Ectodermal cell (in vitro differentiated cells): ENCODE data around the gene IL1F10.

Experiments used
- H3K27ac ChIP-seq: 2 replicates; pipeline ENCODE4 v1.7.0; 2013; ENCODE audit warnings: mild to moderate bottlenecking, low read depth, low read length; ENCODE audit not compliant: insufficient read depth, poor library complexity, severe bottlenecking
- H3K27me3 ChIP-seq: 2 replicates; pipeline ENCODE4 v1.7.0; 2013; ENCODE audit warnings: mild to moderate bottlenecking, low read length; ENCODE audit not compliant: insufficient read depth, control insufficient read depth, poor library complexity, severe bottlenecking
- H3K36me3 ChIP-seq: one replicate; pipeline ENCODE4 v1.7.0; 2013; ENCODE audit warnings: low read length; ENCODE audit not compliant: control insufficient read depth, insufficient read depth
- H3K4me1 ChIP-seq: one replicate; pipeline ENCODE4 v1.7.0; 2013; ENCODE audit warnings: low read length; ENCODE audit not compliant: control insufficient read depth, insufficient read depth
- H3K4me3 ChIP-seq: 2 replicates; pipeline ENCODE4 v1.7.0; 2013; ENCODE audit warnings: low read depth, low read length, control low read depth; ENCODE audit not compliant: insufficient read depth
- H3K9me3 ChIP-seq: 2 replicates; pipeline ENCODE4 v1.7.0; 2013; ENCODE audit warnings: mild to moderate bottlenecking, low read length, moderate library complexity; ENCODE audit not compliant: control insufficient read depth
- WGBS, 2 experiments: methylation state at CpG; one replicate each; pipeline ENCODE4 v1.1.7; 2013; ENCODE audit warnings: missing lambda C conversion rate in 2 of 2; 5-methylcytosine and 5-hydroxymethylcytosine counted together

The IL1F10 gene

GRCh38 chr2:113039158-113039557 lies 28.6 kb upstream of the IL1F10 start:
- no peaks in the 10 kb centered on the region for H3K4me1 ChIP-seq
- H3K36me3 ChIP-seq, result no peaks in the 10 kb centered on the region
- no peak overlapping the region for H3K27ac ChIP-seq
- 96 to 100% methylated on average over 1 to 2 of the region's 2 CpGs for WGBS, 2 experiments
- no peaks in the 10 kb centered on the region for H3K27me3 ChIP-seq
- no peak overlapping the region for H3K4me3 ChIP-seq
- H3K9me3 ChIP-seq, result no peaks in the 10 kb centered on the region

GRCh38 chr2:113039719-113040118 lies 28.1 kb upstream of the IL1F10 start:
- Histone ChIP-seq H3K27ac (no peak overlapping the region), H3K36me3 (no peaks in the 10 kb centered on the region), H3K27me3 (no peaks in the 10 kb centered on the region), H3K4me1 (no peaks in the 10 kb centered on the region), H3K4me3 (no peak overlapping the region), H3K9me3 (no peaks in the 10 kb centered on the region)
- 65 to 69% methylated on average over 5 of the region's 5 CpGs for WGBS, 2 experiments

- 65 to 72% methylated on average over 5 of the region's 5 CpGs for WGBS, 2 experiments
- H3K4me1 ChIP-seq, result no peaks in the 10 kb centered on the region
- no peaks in the 10 kb centered on the region for H3K36me3 ChIP-seq
- no peaks in the 10 kb centered on the region for H3K9me3 ChIP-seq
- no peak overlapping the region for H3K4me3 ChIP-seq
- H3K27ac ChIP-seq, result no peak overlapping the region
- no peaks in the 10 kb centered on the region for H3K27me3 ChIP-seq
These were observed 25.9 kb upstream of the IL1F10 start for GRCh38 chr2:113041871-113042270.

GRCh38 chr2:113046465-113046864 lies 21.3 kb upstream of the IL1F10 start:
- WGBS, 2 experiments, result 89 to 96% methylated on average over 3 to 5 of the region's 5 CpGs
- Histone ChIP-seq H3K27me3 (no peaks in the 10 kb centered on the region), H3K27ac (no peak overlapping the region), H3K9me3 (no peaks in the 10 kb centered on the region), H3K4me3 (no peak overlapping the region), H3K4me1 (no peaks in the 10 kb centered on the region), H3K36me3 (no peaks in the 10 kb centered on the region)

DNA sequence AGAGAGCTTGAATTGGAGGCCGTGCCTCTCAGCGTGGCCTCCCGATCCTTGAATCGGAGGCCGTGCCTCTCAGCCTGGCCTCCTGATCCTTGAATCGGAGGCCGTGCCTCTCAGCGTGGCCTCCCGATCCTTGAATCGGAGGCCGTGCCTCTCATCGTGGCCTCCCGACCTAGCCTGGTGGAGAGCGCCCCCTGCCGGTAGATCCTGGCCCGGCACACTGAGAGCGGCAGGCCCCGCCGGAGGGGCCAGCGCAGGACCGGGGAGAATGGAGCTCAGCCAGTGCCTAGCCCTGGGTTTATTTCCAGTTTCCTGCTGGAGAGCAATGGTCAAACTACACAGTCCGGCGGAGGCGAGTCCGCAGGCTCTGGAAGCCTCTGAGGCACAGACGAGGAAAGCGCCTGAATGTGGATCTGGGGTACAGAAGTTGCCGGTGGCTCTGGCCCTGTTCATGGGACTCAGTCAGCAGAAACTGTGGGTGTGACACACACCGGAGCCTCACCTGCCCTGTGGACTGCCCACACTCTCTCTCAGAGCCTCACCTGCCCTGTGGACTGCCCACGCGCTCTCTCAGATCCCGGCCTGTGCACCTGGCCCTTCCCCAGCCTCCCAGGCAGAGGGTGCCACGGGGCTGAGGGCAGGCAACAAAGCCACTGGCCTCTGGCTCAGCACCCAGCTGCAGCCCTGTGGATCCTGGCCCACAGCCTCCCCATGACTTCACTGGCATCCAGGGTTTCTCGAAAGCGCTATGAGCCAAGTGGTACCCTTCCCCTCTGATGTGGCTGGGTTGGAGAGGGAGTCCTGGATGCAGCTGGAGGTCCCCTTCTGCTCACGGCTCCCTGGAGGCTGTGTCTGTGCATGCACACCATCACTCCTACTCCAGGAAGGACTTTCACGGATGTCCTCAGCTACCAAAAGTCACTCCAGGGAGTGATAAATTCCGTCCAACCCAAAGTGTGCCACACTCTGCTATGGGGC lies 16.6 kb upstream of the IL1F10 start:
- H3K27me3 ChIP-seq, result no peaks in the 10 kb centered on the region
- H3K4me3 ChIP-seq, result no peak overlapping the region
- no peaks in the 10 kb centered on the region for H3K36me3 ChIP-seq
- WGBS, 2 experiments, result 90 to 91% methylated on average over 38 of the region's 38 CpGs
- H3K4me1 ChIP-seq, result no peaks in the 10 kb centered on the region
- no peak overlapping the region for H3K27ac ChIP-seq
- peaks cover 3% of the 10 kb centered on the region for H3K9me3 ChIP-seq

GRCh38 chr2:113052396-113052917 lies 15.3 kb upstream of the IL1F10 start, which contains the start of gene IL36B:
Gene IL36B, minus strand, starts transcription at chr2:113052867.
- WGBS, 2 experiments, result 77 to 88% methylated on average over 6 of the region's 6 CpGs
- Histone ChIP-seq H3K4me3 (no peak within 1 kb of the TSS), H3K4me1 (no peaks in the 10 kb centered on the region), H3K9me3 (peaks cover 3% of the 10 kb centered on the region), H3K27ac (no peak within 1 kb of the TSS), H3K36me3 (no peaks in the 10 kb centered on the region), H3K27me3 (no peaks in the 10 kb centered on the region)

GRCh38 chr2:113053666-113054065 lies 14.1 kb upstream of the IL1F10 start:
- 88 to 89% methylated on average over 3 of the region's 3 CpGs for WGBS, 2 experiments
- Histone ChIP-seq H3K4me1 (no peaks in the 10 kb centered on the region), H3K36me3 (no peaks in the 10 kb centered on the region), H3K9me3 (peaks cover 3% of the 10 kb centered on the region), H3K4me3 (no peak overlapping the region), H3K27ac (no peak overlapping the region), H3K27me3 (no peaks in the 10 kb centered on the region)

GRCh38 chr2:113054066-113054465 lies 13.7 kb upstream of the IL1F10 start:
- peaks cover 3% of the 10 kb centered on the region for H3K9me3 ChIP-seq
- no peaks in the 10 kb centered on the region for H3K4me1 ChIP-seq
- H3K27ac ChIP-seq, result no peak overlapping the region
- no peaks in the 10 kb centered on the region for H3K27me3 ChIP-seq
- H3K36me3 ChIP-seq, result no peaks in the 10 kb centered on the region
- H3K4me3 ChIP-seq, result no peak overlapping the region

DNA sequence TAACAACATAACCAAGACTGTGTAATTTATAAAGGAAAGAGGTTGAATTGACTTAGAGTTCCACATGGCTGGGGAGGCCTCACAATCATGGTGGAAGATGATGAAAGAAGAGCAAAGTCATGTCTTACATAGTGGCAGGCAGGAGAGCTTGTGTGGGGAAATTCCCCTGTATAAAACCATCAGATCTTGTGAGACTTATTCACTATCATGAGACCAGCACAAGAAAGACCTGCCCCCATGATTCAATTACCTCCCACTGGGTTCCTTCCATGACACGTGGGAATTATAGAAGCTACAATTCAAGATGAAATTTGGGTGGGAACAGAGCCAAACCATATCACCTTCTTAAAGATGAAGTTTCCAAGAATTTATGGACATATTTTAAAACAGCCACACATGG lies 11.2 kb upstream of the IL1F10 start:
- Histone ChIP-seq H3K36me3 (no peaks in the 10 kb centered on the region), H3K27ac (no peak overlapping the region), H3K4me3 (no peak overlapping the region), H3K27me3 (no peaks in the 10 kb centered on the region), H3K4me1 (no peaks in the 10 kb centered on the region), H3K9me3 (peaks cover 3% of the 10 kb centered on the region)
- 68 to 78% methylated on average over 1 of the region's 1 CpG for WGBS, 2 experiments

GRCh38 chr2:113057117-113057516 lies 10.7 kb upstream of the IL1F10 start:
- WGBS, 2 experiments, result 89 to 90% methylated on average over 1 of the region's 1 CpG
- H3K9me3 ChIP-seq, result peaks cover 3% of the 10 kb centered on the region
- H3K27ac ChIP-seq, result no peak overlapping the region
- no peaks in the 10 kb centered on the region for H3K36me3 ChIP-seq
- no peaks in the 10 kb centered on the region for H3K4me1 ChIP-seq
- H3K27me3 ChIP-seq, result no peaks in the 10 kb centered on the region
- no peak overlapping the region for H3K4me3 ChIP-seq
